Measurements from ENCODE around the gene ANXA5. TPM values are rescaled to one million over a fixed set of nuclear protein-coding genes. Genes with fewer than 3 reads are reported as not detected.

Gene ANXA5
- total RNA-seq, 1 experiment from 2014 or later, result 231 TPM

DNA sequence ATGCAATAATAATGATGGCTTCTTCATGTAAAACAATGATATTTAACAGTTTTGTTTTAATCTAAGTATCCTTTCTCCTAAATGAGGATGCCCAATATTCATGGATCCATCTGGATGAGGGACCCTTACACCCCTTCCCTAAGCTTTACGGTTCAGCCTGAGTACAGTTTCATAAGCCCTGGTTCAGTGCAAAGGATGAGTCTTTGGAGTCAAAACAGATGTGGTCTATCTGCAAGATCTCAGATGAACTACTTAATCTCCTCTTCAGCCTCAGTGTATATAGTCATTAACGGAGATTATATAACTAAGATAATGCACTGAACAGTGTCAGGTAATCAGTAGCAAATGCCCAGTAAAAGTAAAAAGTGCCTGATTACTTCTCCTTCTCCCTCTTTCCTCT lies 22.1 kb downstream of the ANXA5 start:
- H3K79me1 ChIP-seq (ENCODE audit: insufficient read depth, low read depth, low read length, poor library complexity, severe bottlenecking), result no peaks in the 10 kb centered on the region
- WGBS (ENCODE audit: extremely low coverage, insufficient read length, low lambda C conversion rate), result no CpG with 5 or more reads among the region's 2 CpGs
- H4K20me1 ChIP-seq (ENCODE audit: control insufficient read depth, insufficient read depth, insufficient read length), result no peaks in the 10 kb centered on the region

More for the DNA sequence above, 22.1 kb downstream of the ANXA5 start:
- no peak overlapping the region for H3K18ac ChIP-seq (ENCODE audit: insufficient read length, low read depth, low read length)
- no peak overlapping the region for H3K4me2 ChIP-seq (ENCODE audit: insufficient read depth, insufficient read length, low read length)
- H3K79me2 ChIP-seq (ENCODE audit: insufficient read depth, low read length), result no peaks in the 10 kb centered on the region
- no peak overlapping the region for H3K27ac Mint-ChIP-seq
- no peak overlapping the region for H3K9ac ChIP-seq (ENCODE audit: extremely low read depth, insufficient read length, low read length)
- H2BK20ac ChIP-seq (ENCODE audit: low read depth, low read length, poor library complexity, severe bottlenecking), result no peak overlapping the region
- H3K14ac ChIP-seq (ENCODE audit: insufficient read depth, low read length), result no peak overlapping the region
- H3K27me3 Mint-ChIP-seq (ENCODE audit: low read depth), result no peaks in the 10 kb centered on the region
- no peak overlapping the region for H2BK15ac ChIP-seq (ENCODE audit: low read depth, low read length)
- H3K23me2 ChIP-seq (ENCODE audit: insufficient read length, low read depth, low read length, poor library complexity, severe bottlenecking), result no peaks in the 10 kb centered on the region
- no peak overlapping the region for H2AK5ac ChIP-seq (ENCODE audit: insufficient read length, low read length)
- no peak overlapping the region for H2BK5ac ChIP-seq (ENCODE audit: insufficient read length, low read length)
- no peak overlapping the region for H3K27ac ChIP-seq (ENCODE audit: insufficient read length, low read depth, low read length)
- peaks cover 22 to 73% (median 45%) of the 10 kb centered on the region in 3 experiments; a peak in 6 of 7 replicates for H3K36me3 Mint-ChIP-seq (ENCODE audit: insufficient read depth in 1 of 3, low read depth in 3 of 3)
- no peak overlapping the region for H3K23ac ChIP-seq (ENCODE audit: insufficient read length, low read depth, low read length)
- H3K9me3 Mint-ChIP-seq, result no peaks in the 10 kb centered on the region
- H3K9me3 ChIP-seq (ENCODE audit: control insufficient read depth, low read depth, low read length), result no peaks in the 10 kb centered on the region
- TF ChIP-seq, protein P1, sequence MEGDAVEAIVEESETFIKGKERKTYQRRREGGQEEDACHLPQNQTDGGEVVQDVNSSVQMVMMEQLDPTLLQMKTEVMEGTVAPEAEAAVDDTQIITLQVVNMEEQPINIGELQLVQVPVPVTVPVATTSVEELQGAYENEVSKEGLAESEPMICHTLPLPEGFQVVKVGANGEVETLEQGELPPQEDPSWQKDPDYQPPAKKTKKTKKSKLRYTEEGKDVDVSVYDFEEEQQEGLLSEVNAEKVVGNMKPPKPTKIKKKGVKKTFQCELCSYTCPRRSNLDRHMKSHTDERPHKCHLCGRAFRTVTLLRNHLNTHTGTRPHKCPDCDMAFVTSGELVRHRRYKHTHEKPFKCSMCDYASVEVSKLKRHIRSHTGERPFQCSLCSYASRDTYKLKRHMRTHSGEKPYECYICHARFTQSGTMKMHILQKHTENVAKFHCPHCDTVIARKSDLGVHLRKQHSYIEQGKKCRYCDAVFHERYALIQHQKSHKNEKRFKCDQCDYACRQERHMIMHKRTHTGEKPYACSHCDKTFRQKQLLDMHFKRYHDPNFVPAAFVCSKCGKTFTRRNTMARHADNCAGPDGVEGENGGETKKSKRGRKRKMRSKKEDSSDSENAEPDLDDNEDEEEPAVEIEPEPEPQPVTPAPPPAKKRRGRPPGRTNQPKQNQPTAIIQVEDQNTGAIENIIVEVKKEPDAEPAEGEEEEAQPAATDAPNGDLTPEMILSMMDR (conservative IDR thresholded peaks at IDR 0.05), result no peak
- H3K56ac ChIP-seq (ENCODE audit: insufficient read length, low read depth, low read length), result no peak overlapping the region
- H3K27me3 ChIP-seq (ENCODE audit: insufficient read depth, low read length), result no peaks in the 10 kb centered on the region
- peaks cover 3% of the 10 kb centered on the region; the same call in 1 of the 2 replicates for H3K4me1 ChIP-seq (ENCODE audit: insufficient read depth, low read length)
- H3K4me1 Mint-ChIP-seq, result peaks cover 10 to 11% of the 10 kb centered on the region in 2 experiments
- no peak overlapping the region for H4K8ac ChIP-seq (replicated peaks; ENCODE audit: insufficient read length, low read depth, low read length)
- no peak for DNase-seq
- no peak overlapping the region for H3K4me3 Mint-ChIP-seq
- H3K4ac ChIP-seq (ENCODE audit: low read depth, low read length), result no peak overlapping the region
- H2BK120ac ChIP-seq (ENCODE audit: low read depth, low read length, poor library complexity, severe bottlenecking), result no peak overlapping the region
- H4K5ac ChIP-seq (ENCODE audit: insufficient read length, low read depth, low read length), result no peak overlapping the region
- no peak overlapping the region for H4K91ac ChIP-seq (ENCODE audit: insufficient read length, low read depth, low read length)
- no peak overlapping the region for H2BK12ac ChIP-seq (ENCODE audit: insufficient read length, low read depth, low read length)
- no peak overlapping the region for H2AFZ ChIP-seq (ENCODE audit: low read length)
- no peak overlapping the region for H3T11ph ChIP-seq (ENCODE audit: low read length)
